WI38 (cell line): ENCODE measurements around the gene PGC.

ENCODE experiments used
- H3K4me3 ChIP-seq: 2 replicates; pipeline ENCODE4 v1.5.1; 2011; ENCODE audit warnings: low read depth, mild to moderate bottlenecking, control low read depth, low read length
- CTCF ChIP-seq: IDR thresholded peaks from 2 replicates; pipeline ENCODE4 v1.5.1; 2012; ENCODE audit warnings: low read depth, mild to moderate bottlenecking, control low read depth, low read length

Gene PGC

GRCh38 chr6:41741625-41742490 lies 5.3 kb downstream of the PGC start:
- TF ChIP-seq CTCF = no peak

DNA sequence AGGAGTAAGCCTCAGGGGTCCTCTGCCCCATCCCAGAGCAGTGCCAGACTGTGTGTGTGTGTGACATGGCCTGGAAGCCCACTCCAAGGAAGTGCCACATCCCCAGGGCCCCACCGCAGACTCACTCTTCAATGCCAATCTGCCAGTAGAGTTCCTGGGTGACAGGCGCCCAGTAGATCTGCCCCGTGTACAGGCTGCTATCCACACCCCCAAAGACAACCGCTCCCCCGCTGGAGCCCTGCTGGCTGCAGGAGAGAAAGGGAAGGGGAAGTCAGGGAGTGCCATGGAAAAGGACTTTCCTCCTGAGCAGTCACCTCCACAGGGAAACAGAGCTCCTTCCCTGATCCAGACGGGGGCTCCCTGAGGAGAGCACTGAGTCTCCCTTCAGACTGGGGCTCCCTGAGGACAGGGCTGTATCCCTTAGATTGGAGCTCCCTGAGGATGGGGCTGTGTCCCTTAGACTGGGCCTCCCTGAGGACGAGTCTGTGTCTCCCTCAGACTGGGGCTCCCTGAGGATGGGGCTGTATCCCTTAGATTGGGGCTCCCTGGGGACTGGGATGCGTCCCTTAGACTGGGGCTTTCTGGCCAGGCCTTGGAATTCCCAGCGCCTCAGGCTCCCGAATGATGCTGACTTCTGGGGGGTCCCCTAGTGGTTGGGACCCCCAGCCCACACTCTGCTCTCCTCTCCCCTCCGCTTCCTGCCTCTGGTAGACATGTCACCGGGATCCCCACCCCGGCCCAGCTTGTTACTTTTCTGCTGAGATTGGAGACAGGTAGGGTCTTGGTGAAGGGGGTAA lies 6.6 kb downstream of the PGC start:
- no peak for TF ChIP-seq CTCF
- no peak overlapping the region for H3K4me3 ChIP-seq

More at GRCh38 chr6:41741625-41742490, 5.3 kb downstream of the PGC start:
- no peak overlapping the region for H3K4me3 ChIP-seq

GRCh38 chr6:41739041-41739440 lies 8.2 kb downstream of the PGC start:
- H3K4me3 ChIP-seq = no peak overlapping the region
- no peak for TF ChIP-seq CTCF

DNA sequence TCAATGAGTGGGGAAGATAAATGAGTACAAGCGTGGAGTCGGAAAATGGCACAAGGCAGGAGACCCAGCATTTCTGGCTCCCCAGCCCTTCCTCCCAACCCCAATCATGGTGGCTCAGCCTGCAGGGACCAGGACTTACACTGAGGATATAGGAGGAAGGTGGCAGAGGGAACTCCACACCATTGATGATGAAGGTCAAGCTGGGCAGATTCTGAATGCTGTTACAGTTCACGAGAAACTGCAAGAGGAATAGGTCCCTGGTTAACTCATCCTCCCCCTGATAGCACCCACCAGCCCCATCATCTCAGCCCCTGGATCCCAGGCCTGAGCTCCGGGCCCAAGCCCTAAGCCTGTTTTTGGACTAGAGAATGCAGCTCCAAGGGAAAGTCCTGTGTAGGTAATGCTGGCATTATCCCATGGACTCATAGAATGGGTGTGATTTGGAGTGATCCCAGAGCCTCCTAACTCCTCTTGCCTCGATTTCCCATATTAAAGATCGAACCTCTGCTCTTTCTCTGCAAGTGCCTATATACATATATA lies 9.5 kb downstream of the PGC start:
- H3K4me3 ChIP-seq = no peak overlapping the region
- TF ChIP-seq CTCF = no peak

GRCh38 chr6:41736800-41737555 lies 10.2 kb downstream of the PGC start:
- H3K4me3 ChIP-seq = no peak overlapping the region
- TF ChIP-seq CTCF = no peak

GRCh38 chr6:41736186-41736733 lies 10.9 kb downstream of the PGC start:
- no peak overlapping the region for H3K4me3 ChIP-seq
- no peak for TF ChIP-seq CTCF
